GM10847 (cell line): ENCODE results near the gene CTNNA2.

Source experiments
- POLR2A ChIP-seq: IDR thresholded peaks from 2 replicates; pipeline ENCODE4 v1.6.1; 2011; ENCODE audit not compliant: insufficient read length; ENCODE audit errors: extremely low read depth

Gene CTNNA2

GRCh38 chr2:79835911-79836310 lies 323.1 kb downstream of the CTNNA2 start:
- TF ChIP-seq POLR2A, result no peak

- no peak for TF ChIP-seq POLR2A
Observed at GRCh38 chr2:79844011-79844410, 331.2 kb downstream of the CTNNA2 start.

DNA sequence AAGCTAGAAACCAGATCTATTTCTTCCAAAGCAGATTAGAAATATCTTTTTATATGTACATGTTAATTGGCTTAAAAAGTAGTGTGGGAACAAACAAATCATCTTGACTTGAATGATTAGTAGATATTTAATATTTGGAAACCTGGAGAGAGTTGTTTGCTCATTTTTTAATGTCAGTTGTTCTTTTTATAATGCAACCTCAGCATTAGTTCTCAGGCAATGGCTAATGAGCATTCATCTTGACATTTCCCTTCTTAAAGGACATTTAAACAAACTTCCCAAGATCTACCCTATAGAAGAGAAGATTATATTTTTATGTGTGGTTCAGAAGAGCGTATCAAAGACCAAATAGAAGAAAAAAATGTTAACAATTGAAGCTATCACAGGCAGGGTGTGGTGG lies 334.0 kb downstream of the CTNNA2 start:
- TF ChIP-seq POLR2A, result no peak

DNA sequence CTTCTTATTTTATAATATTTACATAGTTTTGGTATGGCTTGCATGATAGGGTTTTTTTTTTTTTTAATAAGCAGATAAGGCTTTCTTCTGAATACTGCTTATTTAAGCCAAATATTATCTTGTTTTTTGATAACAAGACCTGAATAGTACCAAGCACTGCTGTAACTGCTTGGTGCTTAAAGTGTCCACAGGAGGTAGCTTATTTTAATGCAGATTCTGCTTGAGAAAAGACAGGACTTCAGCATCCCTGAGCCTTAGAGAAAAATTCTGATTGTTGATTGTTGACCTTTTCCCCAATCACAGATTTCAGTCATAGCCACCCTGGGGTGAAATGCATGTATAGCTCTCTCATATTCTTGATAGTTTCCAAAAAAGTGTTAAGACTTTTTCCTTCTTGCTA lies 336.4 kb downstream of the CTNNA2 start:
- TF ChIP-seq POLR2A, result no peak

DNA sequence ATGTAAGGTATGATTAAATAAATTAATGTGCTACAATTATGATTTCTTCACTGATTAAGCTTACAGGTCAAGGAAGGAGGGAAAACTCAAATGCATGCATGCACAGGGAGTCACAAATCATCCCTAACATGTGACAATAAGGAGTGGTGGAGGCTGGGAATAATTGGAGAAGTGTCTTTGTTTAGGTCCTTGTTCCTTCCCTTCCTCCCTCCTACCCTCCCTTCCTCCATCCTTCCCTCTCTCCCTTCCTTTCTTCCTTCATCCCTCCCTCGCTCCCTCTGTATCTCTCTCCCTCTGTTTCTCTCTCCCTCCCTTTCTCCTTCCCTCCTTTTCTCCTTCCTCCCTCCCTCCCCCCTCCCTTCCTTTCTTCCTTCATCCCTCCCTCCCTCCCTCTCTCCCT lies 337.1 kb downstream of the CTNNA2 start:
- no peak for TF ChIP-seq POLR2A

DNA sequence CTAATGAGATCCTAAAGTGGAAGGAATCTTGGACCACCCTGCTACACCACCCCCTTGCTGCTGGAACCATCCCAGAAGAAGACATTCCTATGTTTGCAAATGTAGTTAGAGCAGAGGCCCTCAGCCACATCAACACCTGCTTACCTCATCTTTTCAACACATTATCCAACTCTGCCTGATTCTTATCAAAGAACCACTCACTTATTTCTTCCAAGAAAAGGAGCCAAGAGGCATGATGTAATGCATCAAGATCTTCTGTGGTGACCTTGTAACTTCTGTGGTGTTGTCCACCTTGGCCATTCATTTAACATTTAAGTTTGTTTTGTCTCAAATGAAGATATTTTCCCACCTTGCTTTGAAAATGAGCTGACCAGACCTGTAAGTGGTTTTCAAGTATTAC lies 338.1 kb downstream of the CTNNA2 start:
- no peak for TF ChIP-seq POLR2A

DNA sequence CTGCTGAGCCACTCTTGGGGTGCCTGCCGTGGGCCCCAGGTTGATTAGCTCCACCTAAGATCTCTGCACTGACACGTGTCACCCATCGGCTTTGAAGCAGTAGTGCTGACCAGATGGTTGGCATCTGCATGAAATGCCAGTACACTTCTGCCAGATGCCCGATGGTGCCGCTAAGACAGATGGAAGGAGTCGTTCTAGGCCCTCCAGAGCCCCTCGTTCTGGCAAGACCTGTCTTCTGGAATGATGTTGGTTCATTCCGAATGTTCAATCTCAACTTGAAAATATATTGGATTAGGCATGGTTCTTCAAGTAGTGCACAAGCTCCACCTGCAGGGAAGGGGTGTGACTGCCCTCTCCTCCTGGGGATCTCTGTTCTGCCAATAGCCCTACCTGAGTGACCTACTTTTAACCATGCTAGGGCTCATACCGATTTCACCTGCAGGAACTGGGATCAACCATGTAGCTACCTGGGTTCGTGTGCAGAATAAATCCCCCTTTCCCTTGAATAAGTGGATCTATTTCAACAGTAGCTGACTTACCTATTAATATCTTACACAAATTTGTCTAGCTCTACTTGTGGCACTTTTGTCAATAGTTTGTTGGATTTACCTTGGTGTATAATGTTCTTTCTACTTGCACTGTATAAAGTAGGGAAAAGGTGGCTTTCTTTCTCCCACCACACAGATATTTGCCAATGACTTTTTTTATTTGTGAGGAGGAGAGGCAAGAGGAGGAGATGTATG lies 342.6 kb downstream of the CTNNA2 start:
- no peak for TF ChIP-seq POLR2A

DNA sequence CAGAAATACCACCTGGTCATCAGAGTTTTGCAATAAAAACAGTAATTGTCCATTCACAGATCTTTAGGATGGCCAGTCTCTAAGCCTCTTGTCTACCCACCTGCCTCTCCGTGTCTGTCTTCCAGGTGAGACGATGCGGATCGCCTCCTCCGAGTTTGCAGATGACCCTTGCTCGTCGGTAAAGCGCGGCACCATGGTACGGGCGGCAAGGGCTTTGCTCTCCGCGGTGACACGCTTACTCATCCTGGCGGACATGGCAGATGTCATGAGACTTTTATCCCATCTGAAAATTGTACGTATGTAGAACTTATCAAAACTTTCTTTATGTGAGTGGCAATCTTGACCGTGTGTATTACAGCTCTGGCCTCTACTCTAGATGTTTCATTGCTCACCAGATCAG lies 345.0 kb downstream of the CTNNA2 start:
- TF ChIP-seq POLR2A, result no peak

- TF ChIP-seq POLR2A, result no peak
Observed at GRCh38 chr2:79860228-79861058, 347.6 kb downstream of the CTNNA2 start.

DNA sequence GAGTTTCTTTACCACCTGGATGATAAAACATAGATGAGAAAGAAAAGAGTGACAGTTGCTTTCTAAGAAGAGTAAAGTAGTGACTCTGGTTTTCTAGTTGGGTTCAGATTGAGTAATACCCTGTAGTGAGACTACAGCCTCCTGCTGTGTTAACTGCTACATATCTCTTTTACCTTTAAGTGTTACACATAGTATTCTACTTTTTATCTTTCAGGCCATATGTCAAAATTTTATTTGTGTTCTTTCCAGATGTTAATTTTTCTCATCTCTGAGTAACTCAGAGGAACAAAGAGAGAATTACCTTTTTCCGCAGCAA lies 348.2 kb downstream of the CTNNA2 start:
- no peak for TF ChIP-seq POLR2A

DNA sequence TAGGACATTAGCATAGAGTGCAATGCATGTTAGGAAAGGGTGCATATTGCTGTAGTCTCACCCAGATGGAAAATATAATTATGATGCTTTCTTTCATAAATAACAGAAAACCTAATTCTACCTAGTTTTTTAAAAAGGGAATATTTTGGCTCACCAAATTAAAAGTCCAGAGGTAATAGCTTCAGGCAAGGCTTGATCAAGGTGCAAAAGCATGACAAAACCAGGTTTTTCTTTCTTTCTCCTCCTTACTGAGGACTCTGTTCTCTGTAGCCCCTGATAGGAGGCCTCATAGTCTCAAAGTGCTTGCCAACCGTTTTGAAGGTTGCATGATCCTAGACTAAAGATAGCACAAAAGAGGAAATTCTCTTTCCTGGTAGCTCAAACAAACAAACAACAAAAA lies 349.9 kb downstream of the CTNNA2 start:
- no peak for TF ChIP-seq POLR2A

- no peak for TF ChIP-seq POLR2A
Observed at GRCh38 chr2:79872656-79873055, 359.8 kb downstream of the CTNNA2 start.

- TF ChIP-seq POLR2A, result no peak
Observed at GRCh38 chr2:79874015-79874414, 361.2 kb downstream of the CTNNA2 start.

GRCh38 chr2:79876430-79876829 lies 363.6 kb downstream of the CTNNA2 start:
- no peak for TF ChIP-seq POLR2A

DNA sequence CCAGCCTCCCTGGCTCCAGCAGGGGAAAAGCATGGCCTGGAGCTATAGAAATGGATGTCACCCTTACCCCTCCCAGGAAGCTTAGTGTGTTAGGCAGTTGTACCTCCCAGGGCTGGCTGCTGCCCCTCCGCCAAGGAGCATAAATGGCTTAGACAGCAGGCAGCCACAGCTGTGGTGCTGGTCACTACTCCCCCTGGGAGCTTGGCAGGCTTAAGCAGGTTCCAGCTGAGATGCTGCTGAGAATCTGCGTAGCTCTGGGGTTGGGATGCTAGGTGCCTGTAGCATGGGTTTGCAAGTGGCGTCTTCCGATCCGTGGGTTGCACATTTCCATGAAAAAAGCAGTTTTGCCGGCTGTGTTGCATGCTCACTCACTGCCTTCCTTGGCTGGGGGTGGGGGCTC lies 369.7 kb downstream of the CTNNA2 start:
- no peak for TF ChIP-seq POLR2A

DNA sequence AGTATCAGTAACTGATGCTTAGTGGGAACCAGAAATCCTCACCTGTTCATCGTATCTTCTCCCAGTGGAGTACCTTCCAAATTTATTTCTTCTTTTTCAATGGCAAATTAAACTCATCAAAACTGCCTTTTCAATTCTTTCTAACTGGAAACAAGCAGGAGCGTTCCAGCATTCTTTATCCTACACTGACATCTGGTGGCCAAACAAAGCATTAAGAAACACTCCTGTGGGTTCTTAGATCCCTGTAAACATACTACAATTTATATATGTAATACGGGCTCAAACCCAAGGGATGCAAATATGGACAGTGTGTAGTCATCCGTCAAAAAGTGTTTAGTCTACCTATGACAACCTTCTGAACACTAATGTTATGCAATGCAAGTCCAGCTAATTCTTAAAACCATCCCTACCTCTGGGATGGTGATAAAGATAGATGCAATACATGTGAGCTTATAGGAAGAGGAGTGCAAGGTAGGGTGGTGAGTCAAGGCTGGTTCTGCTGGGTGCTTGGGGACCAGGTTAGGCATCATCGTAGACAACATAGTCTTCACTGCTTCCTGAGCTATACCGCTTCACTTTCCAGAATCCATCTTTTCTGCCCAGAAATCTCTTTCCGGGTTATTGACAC lies 375.0 kb downstream of the CTNNA2 start:
- TF ChIP-seq POLR2A, result no peak

GRCh38 chr2:79892123-79892522 lies 379.3 kb downstream of the CTNNA2 start:
- no peak for TF ChIP-seq POLR2A

DNA sequence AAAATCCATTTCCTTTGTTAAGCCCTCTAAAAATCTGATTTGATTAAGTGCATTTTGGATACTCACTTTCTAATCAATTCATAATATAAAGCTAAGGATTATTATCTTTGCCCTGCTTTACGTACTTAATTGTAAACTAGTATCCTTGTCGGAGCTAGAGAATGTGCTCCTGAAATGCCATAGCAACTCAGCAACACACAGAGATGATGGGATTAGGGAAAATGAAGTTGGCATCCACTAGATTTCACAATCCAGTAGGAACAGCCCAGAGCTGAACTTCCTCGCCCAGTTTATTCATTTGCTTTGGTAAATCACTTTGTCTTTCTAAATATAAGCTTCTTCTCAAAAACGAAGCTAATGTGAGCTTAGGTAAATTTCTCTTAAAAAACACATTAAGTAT lies 386.3 kb downstream of the CTNNA2 start:
- TF ChIP-seq POLR2A, result no peak
